ENCODE data around the gene TSTD1. TPM values are rescaled to one million over a fixed set of nuclear protein-coding genes. Genes with fewer than 3 reads are reported as not detected.
"Not testable (repeated sequence)": the region's sequence is repeated elsewhere in the genome, so short reads cannot be mapped to it uniquely, and the experiment has no call there.

Gene TSTD1
- total RNA-seq, 6 experiments from 2014 or later = not detected

- DNase-seq = no peak
- no peak for TF ChIP-seq CTCF (IDR thresholded peaks at IDR 0.05)
- Mint-ChIP-seq H3K27ac (no peak overlapping the region), H3K4me1 (ENCODE audit: low read depth) (peaks cover 13% of the 10 kb centered on the region), H3K4me3 (no peak overlapping the region), H3K36me3 (ENCODE audit: low read depth) (no peaks in the 10 kb centered on the region), H3K9me3 (no peaks in the 10 kb centered on the region), H3K27me3 (ENCODE audit: insufficient read depth) (peaks cover 4% of the 10 kb centered on the region)
Measured at GRCh38 chr1:161031874-161032273, 6.9 kb downstream of the TSTD1 start.

DNA sequence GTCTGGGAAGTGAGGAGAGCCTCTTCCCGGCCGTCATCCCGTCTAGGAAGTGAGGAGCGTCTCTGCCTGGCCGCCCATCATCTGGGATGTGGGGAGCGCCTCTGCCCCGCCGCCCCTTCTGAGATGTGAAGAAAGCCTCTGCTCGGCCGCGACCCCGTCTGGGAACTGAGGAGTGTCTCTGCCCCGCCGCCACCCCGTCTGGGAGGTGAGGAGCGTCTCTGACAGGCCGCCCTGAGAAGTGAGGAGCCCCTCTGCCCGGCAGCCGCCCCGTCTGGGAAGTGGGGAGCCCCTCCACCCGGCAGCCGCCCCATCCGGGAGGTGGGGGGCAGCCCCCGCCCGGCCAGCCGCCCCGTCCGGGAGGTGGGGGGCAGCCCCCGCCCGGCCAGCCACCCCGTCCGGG lies 9.3 kb downstream of the TSTD1 start:
- not testable (repeated sequence) for DNase-seq; H3K27ac Mint-ChIP-seq; H3K4me3 Mint-ChIP-seq; H3K36me3 Mint-ChIP-seq (ENCODE audit: low read depth); H3K9me3 Mint-ChIP-seq; H3K27me3 Mint-ChIP-seq (ENCODE audit: insufficient read depth)
- peaks cover 26% of the 10 kb centered on the region for H3K4me1 Mint-ChIP-seq (ENCODE audit: low read depth)

DNA sequence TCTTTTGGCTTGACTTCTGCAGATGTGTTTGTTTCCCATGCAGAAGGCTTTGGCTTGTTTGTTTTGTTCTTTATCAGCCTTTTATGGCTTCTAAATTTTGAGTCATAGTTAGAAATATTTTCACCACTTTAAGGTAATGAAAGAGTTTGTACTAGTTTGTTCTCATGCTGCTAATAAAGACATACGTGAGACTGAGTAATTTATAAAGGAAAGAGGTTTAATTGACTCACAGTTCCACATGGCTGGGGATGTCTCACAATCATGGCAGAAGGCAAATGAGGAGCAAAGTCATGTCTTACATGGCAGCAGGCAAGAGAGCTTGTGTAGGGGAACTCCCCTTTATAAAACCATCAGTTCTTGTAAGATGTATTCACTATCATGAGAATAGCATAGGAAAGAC lies 11.8 kb downstream of the TSTD1 start:
- not testable (repeated sequence) for DNase-seq; H3K4me3 Mint-ChIP-seq; H3K27ac Mint-ChIP-seq; H3K27me3 Mint-ChIP-seq (ENCODE audit: insufficient read depth); H3K9me3 Mint-ChIP-seq; H3K36me3 Mint-ChIP-seq (ENCODE audit: low read depth)
- H3K4me1 Mint-ChIP-seq (ENCODE audit: low read depth) = peaks cover 22% of the 10 kb centered on the region

GRCh38 chr1:161022432-161022831 lies 16.3 kb downstream of the TSTD1 start:
- H3K36me3 Mint-ChIP-seq (ENCODE audit: low read depth); H3K4me3 Mint-ChIP-seq; DNase-seq; H3K27ac Mint-ChIP-seq; H3K9me3 Mint-ChIP-seq: not testable (repeated sequence)
- H3K4me1 Mint-ChIP-seq (ENCODE audit: low read depth) = peaks cover 41% of the 10 kb centered on the region
- H3K27me3 Mint-ChIP-seq (ENCODE audit: insufficient read depth) = peaks cover 29% of the 10 kb centered on the region

DNA sequence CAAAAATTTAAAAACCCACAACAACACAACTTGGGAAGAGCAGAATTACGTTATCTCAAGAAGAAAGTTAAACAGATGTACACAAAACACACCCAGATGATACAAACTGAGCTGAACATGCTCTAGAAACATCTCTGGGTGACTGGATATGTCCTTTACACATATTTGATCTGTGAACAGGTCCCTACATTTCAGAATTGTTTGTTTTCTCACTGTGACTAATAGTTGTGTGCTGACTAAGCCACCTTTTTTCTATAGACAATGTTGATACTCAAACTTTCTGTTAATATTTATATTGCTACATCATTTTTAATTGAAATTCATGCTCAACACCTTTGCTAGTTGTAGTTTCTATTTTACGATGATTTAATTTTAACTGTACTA lies 16.8 kb downstream of the TSTD1 start:
- no peaks in the 10 kb centered on the region for H3K9me3 Mint-ChIP-seq
- TF ChIP-seq CTCF (IDR thresholded peaks at IDR 0.05) = no peak
- H3K27me3 Mint-ChIP-seq (ENCODE audit: insufficient read depth) = peaks cover 29% of the 10 kb centered on the region
- H3K27ac Mint-ChIP-seq = no peak overlapping the region
- H3K4me1 Mint-ChIP-seq (ENCODE audit: low read depth) = peaks cover 41% of the 10 kb centered on the region
- no peaks in the 10 kb centered on the region for H3K36me3 Mint-ChIP-seq (ENCODE audit: low read depth)
- H3K4me3 Mint-ChIP-seq = no peak overlapping the region
- no peak for DNase-seq

DNA sequence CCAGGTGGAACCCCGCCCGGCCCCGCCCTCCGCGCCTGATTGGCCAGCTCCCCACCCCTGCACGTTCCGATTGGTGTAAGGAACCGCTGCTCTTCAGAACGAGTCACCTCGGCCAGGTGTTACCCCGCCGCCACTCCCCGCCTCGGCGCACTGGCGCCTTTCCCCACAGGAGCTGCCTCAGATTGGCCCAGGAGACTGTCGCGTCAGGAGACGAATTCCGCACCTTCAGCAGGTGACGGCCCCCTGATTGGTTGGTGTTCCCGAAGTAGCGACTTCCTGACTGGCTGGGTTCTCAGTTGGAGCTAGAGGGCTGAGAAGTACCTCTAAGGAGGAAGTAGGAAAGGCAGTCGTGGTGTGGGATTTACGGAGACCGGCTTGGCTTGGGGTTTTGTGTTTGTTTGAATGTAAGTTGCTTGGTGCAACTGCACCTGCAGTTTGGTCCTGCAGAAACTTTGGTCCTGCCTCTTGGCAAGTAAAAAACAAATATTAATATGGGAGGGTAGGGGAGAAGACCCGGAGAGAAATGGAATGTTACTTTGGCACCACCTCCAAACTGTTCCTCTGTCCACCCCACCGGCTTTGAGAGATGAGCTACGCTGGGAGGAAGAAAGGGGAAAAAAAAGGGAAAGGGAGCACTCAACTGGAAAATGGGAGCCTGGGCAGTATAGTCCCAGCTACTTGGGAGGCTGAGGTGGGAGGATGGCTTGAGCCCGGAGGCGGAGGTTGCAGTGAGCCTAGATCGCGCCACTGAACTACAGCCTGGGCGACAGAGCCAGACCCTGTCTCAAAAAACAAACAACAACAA lies 17.4 kb downstream of the TSTD1 start:
- H3K4me1 Mint-ChIP-seq (ENCODE audit: low read depth) = peaks cover 43% of the 10 kb centered on the region
- no peak for DNase-seq
- no peaks in the 10 kb centered on the region for H3K9me3 Mint-ChIP-seq
- no peak for TF ChIP-seq CTCF (IDR thresholded peaks at IDR 0.05)
- peaks cover 31% of the 10 kb centered on the region for H3K27me3 Mint-ChIP-seq (ENCODE audit: insufficient read depth)
- peak overlapping the region; percentile 61 for H3K4me3 Mint-ChIP-seq
- H3K36me3 Mint-ChIP-seq (ENCODE audit: low read depth) = no peaks in the 10 kb centered on the region
- no peak overlapping the region for H3K27ac Mint-ChIP-seq

DNA sequence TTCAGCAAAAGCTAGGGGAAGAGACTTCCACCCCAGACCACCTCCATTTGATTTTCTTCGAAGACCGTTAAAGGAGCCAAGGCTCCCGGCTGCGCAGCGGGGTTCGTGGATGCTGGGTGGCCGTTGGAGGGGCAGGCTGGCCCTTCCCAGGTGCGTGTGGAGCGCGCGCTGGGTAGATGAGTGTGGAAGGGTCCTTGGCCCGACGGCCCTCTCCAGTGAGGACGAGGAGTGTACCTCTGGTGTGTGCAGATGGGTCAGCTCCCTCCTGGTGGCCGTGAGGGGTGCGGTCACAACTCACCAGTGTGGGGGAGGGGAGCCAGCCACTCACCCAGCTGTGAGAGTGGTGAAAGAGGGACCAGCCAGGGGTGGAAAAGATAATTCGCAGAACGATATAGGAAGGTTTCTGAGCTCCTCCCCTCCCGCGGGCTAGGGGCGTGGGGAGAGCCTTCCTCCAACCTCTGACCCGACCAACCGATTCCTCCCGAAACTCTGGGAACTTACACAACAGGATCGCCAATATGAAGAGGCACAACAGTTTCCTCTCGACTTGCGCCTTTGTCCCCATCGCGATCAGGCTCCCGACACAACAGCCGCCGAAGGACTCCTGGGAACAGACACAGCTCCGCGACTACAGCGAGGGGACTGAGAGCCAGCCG lies 18.1 kb downstream of the TSTD1 start, which contains the start of gene F11R:
F11R (minus strand) TSS at position 644 of the 656 bp plus-strand sequence; CDS start at position 565, 79 bp downstream.
- DNase-seq = no peak
- H3K9me3 Mint-ChIP-seq = no peaks in the 10 kb centered on the region
- no peaks in the 10 kb centered on the region for H3K36me3 Mint-ChIP-seq (ENCODE audit: low read depth)
- peaks cover 43% of the 10 kb centered on the region for H3K4me1 Mint-ChIP-seq (ENCODE audit: low read depth)
- peak; percentile 12; the same call in 1 of the 2 replicates for TF ChIP-seq CTCF (IDR thresholded peaks at IDR 0.05)
- no peak within 1 kb of the TSS for H3K27ac Mint-ChIP-seq
- peak within 1 kb of the TSS; percentile 61 for H3K4me3 Mint-ChIP-seq
- peaks cover 31% of the 10 kb centered on the region for H3K27me3 Mint-ChIP-seq (ENCODE audit: insufficient read depth)

Measured in HFFc6 (cell line).